Upper lobe of left lung (tissue), 4 donors: Measurements from ENCODE around the gene SVEP1.

Experiments used
- CTCF ChIP-seq, 6 experiments: fragments of 450-650 bp in 4 of 6; fragments of 200-600 bp in 2 of 6; sonication (generic) in 2 of 6; IDR thresholded peaks; one replicate each; pipeline ENCODE4 v1.5.1; 2016 to 2019; ENCODE audit warnings: antibody characterized with exemption in 6 of 6
- POLR2A ChIP-seq, 4 donors: fragments of 450-650 bp; IDR thresholded peaks; one replicate each; pipeline ENCODE4 v1.5.1; 2016 to 2017; ENCODE audit warnings: antibody characterized with exemption in 4 of 4, mild to moderate bottlenecking in 2 of 4

DNA sequence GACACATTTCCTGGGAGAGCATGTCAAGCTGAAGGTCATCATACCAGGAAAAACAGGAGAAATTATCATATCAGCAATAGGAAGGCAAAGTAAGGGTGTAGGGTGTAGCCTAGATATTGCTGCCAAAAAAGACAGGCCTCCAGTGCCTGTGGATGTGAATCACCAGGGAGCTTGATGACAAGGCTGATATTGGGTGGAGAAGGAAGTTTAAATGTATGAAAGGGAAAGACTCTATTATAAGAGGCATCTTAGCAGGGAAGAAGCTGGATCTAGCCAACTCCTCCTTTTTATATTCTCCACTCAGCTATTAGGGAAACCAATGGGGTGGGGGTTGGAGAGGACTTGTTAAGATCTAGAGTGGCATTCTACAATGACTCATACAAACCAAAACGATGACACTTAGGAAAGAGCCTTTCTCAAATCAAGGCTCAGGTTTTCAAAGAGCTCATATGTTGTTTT lies 228.5 kb downstream of the SVEP1 start:
- no peak for TF ChIP-seq POLR2A (IDR thresholded peaks at IDR 0.05)
- no peak for TF ChIP-seq CTCF (IDR thresholded peaks at IDR 0.05)
